ENCODE measurements around the gene LAMC2. TPM values are rescaled to one million over a fixed set of nuclear protein-coding genes. Genes with fewer than 3 reads are reported as not detected.

The LAMC2 gene
- total and polyA plus RNA-seq, 2 donors from 2014 or later = 4.0 to 89.0 TPM

GRCh38 chr1:183203094-183203493, 17.0 kb downstream of the LAMC2 start:
- intact Hi-C loops (cut with DNase I) = no loop called here
- Histone ChIP-seq H3K36me3 (ENCODE audit: control insufficient read depth in 2 of 3, insufficient read depth in 3 of 3, low read length in 3 of 3) (no peaks in the 10 kb centered on the region), H3K27ac (ENCODE audit: low read depth in 2 of 2, low read length in 2 of 2) (no peak overlapping the region), H3K9me3 (ENCODE audit: control insufficient read depth in 2 of 3, insufficient read depth in 1 of 3, low read length in 3 of 3) (no peaks in the 10 kb centered on the region), H3K4me3 (ENCODE audit: low read length in 3 of 3) (no peak overlapping the region), H3K4me1 (ENCODE audit: control insufficient read depth in 2 of 3, insufficient read depth in 2 of 3, low read depth in 1 of 3, low read length in 3 of 3) (no peaks in the 10 kb centered on the region), H3K9ac (ENCODE audit: low read length in 3 of 3) (no peak overlapping the region), H3K27me3 (ENCODE audit: control insufficient read depth, insufficient read depth, low read length) (no peaks in the 10 kb centered on the region)
- DNase-seq (no peak), FAIRE-seq (no peak)
- TF ChIP-seq CTCF (IDR thresholded peaks at IDR 0.05; ENCODE audit: borderline replicate concordance, extremely low read depth, insufficient read depth) = no peak

DNA sequence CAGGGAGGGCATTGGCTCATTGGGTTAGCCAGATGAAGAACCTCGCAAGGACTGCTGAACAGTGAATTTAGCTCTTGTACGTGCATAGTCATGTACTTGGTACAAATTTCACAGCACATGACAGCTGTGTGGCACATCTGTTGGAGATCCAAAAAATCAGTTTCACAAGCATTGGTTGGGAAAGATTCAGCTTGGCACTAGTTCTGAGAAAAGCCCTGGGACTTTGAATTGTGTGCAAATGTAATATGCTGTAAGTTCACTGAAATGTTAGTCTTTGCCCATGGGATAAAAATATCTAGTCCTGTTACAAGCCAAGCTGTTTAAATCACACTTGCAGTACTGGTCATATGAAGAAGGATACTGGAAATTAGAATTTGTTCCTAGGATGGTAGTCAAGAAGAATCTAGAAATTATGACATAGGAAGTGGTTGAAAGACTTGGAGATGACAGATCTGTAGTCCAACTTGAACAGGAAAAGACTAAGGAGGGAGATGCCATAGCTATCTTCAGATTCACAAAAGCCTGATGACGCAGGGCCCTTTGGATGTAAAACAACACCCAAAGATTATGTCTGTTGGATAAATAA, 19.2 kb downstream of the LAMC2 start:
- Histone ChIP-seq H3K27ac (ENCODE audit: low read depth in 2 of 2, low read length in 2 of 2) (no peak overlapping the region), H3K36me3 (ENCODE audit: control insufficient read depth in 2 of 3, insufficient read depth in 3 of 3, low read length in 3 of 3) (no peaks in the 10 kb centered on the region), H3K4me3 (ENCODE audit: low read length in 3 of 3) (no peak overlapping the region), H3K4me1 (ENCODE audit: control insufficient read depth in 2 of 3, insufficient read depth in 2 of 3, low read depth in 1 of 3, low read length in 3 of 3) (no peaks in the 10 kb centered on the region), H3K9ac (ENCODE audit: low read length in 3 of 3) (no peak overlapping the region), H3K9me3 (ENCODE audit: control insufficient read depth in 2 of 3, insufficient read depth in 1 of 3, low read length in 3 of 3) (no peaks in the 10 kb centered on the region), H3K27me3 (ENCODE audit: control insufficient read depth, insufficient read depth, low read length) (no peaks in the 10 kb centered on the region)
- intact Hi-C loops (cut with DNase I) = no loop called here
- no peak for TF ChIP-seq CTCF (IDR thresholded peaks at IDR 0.05; ENCODE audit: borderline replicate concordance, extremely low read depth, insufficient read depth)
- FAIRE-seq = no peak
- no peak for DNase-seq

GRCh38 chr1:183206538-183207122, 20.6 kb downstream of the LAMC2 start:
- H3K27ac ChIP-seq (ENCODE audit: low read depth in 2 of 2, low read length in 2 of 2) = no peak overlapping the region
- no peak for TF ChIP-seq CTCF (IDR thresholded peaks at IDR 0.05; ENCODE audit: borderline replicate concordance, extremely low read depth, insufficient read depth)
- intact Hi-C loops (cut with DNase I) = no loop called here

More at GRCh38 chr1:183206538-183207122, 20.6 kb downstream of the LAMC2 start:
- no peak overlapping the region for H3K9ac ChIP-seq (ENCODE audit: low read length in 3 of 3)
- DNase-seq = no peak
- H3K27me3 ChIP-seq (ENCODE audit: control insufficient read depth, insufficient read depth, low read length) = no peaks in the 10 kb centered on the region
- no peak for FAIRE-seq
- no peaks in the 10 kb centered on the region for H3K36me3 ChIP-seq (ENCODE audit: control insufficient read depth in 2 of 3, insufficient read depth in 3 of 3, low read length in 3 of 3)
- H3K4me3 ChIP-seq (ENCODE audit: low read length in 3 of 3) = no peak overlapping the region
- H3K9me3 ChIP-seq (ENCODE audit: control insufficient read depth in 2 of 3, insufficient read depth in 1 of 3, low read length in 3 of 3) = no peaks in the 10 kb centered on the region
- H3K4me1 ChIP-seq (ENCODE audit: control insufficient read depth in 2 of 3, insufficient read depth in 2 of 3, low read depth in 1 of 3, low read length in 3 of 3) = no peaks in the 10 kb centered on the region
